GM12878 (cell line): ENCODE data around the gene TTC4. TPM values are rescaled to one million over a fixed set of nuclear protein-coding genes. Genes with fewer than 3 reads are reported as not detected.

Experiments
- ATAC-seq: fragments of 200-7000 bp; cut with Tn5 transposase; 3 replicates; pipeline ENCODE4 v1.9.1; 2020; ENCODE audit warnings: mild to moderate bottlenecking, moderate library complexity
- BruUV-seq: library from RNA; stranded (reverse); fragments of 400-500 nt; replicated peaks from 2 replicates; lab custom pipeline; 2021; lab: Mats Ljungman, UMichigan
- CTCF ChIA-PET: fragments of 300-600 bp; sonication (Branson Sonifier 250); formaldehyde crosslinking; extraction: SDS; loops from one replicate; lab custom pipeline; 2021; ENCODE audit warnings: inconsistent platforms; lab: Yijun Ruan, JAX
- POLR2A ChIA-PET: fragments of 350-600 bp; formaldehyde crosslinking; extraction: SDS; loops from one replicate; lab custom pipeline; 2021; ENCODE audit warnings: inconsistent platforms; lab: Charles Lee
- RAD21 ChIA-PET: fragments of 300-600 bp; sonication (Branson Sonifier 250); formaldehyde crosslinking; loops from one replicate; lab custom pipeline; 2023; ENCODE audit warnings: antibody characterized with exemption; ENCODE audit not compliant: unreplicated experiment; lab: Charles Lee
- SMC1A ChIA-PET: fragments of 300-600 bp; sonication (Branson Sonifier 250); formaldehyde crosslinking; loops from one replicate; lab custom pipeline; 2023; ENCODE audit not compliant: unreplicated experiment, uncharacterized antibody; lab: Charles Lee
- DNase-seq: peaks from one replicate; pipeline ENCODE4 v3.0.0-alpha.2; 2011; ENCODE audit warnings: low read depth, low spot score
- FAIRE-seq: peaks from 3 replicates; lab custom pipeline; 2011; peaks lifted over from hg19 to GRCh38; lab: Jason Lieb, UNC
- H2AFZ ChIP-seq: 2 replicates; pipeline ENCODE4 v1.6.0; 2011; ENCODE audit warnings: low read depth, low read length, control low read depth; ENCODE audit not compliant: control insufficient read depth
- H3K27ac ChIP-seq: 2 replicates; pipeline ENCODE4 v1.5.1; 2011; ENCODE audit warnings: control low read depth; ENCODE audit not compliant: control insufficient read depth, insufficient read depth
- H3K27me3 ChIP-seq, 2 experiments: replicated peaks in 1 of 2; 2 replicates each; pipeline versions ENCODE4 v1.6.0 to v1.6.1; 2011; ENCODE audit warnings: low read length in 1 of 2; ENCODE audit not compliant: control insufficient read depth in 2 of 2, insufficient read depth in 2 of 2
- H3K36me3 ChIP-seq, 2 experiments: 2 replicates each; pipeline ENCODE4 v1.5.1; 2011; ENCODE audit warnings: low read length in 1 of 2; ENCODE audit not compliant: control insufficient read depth in 2 of 2, insufficient read depth in 2 of 2
- H3K4me1 ChIP-seq: 2 replicates; pipeline ENCODE4 v1.6.1; 2011; ENCODE audit warnings: mild to moderate bottlenecking, low read length, moderate library complexity, mixed read lengths; ENCODE audit not compliant: control insufficient read depth, insufficient read depth
- H3K4me2 ChIP-seq: 2 replicates; pipeline ENCODE4 v1.6.0; 2011; ENCODE audit warnings: control low read depth; ENCODE audit not compliant: control insufficient read depth, insufficient read depth
- H3K4me3 ChIP-seq: fragments of 200-600 bp; sonication (generic); 2 replicates; pipeline ENCODE4 v1.5.1; 2016
- H3K79me2 ChIP-seq: 2 replicates; pipeline ENCODE4 v1.6.0; 2011; ENCODE audit warnings: low read length; ENCODE audit not compliant: control insufficient read depth, insufficient read depth
- H3K9ac ChIP-seq: 2 replicates; pipeline ENCODE4 v1.8.0; 2011; ENCODE audit warnings: low read length, control low read depth, mixed read lengths; ENCODE audit not compliant: control insufficient read depth, insufficient read depth
- H3K9me3 ChIP-seq: replicated peaks from 3 replicates; pipeline ENCODE4 v1.5.1; 2011; ENCODE audit warnings: mild to moderate bottlenecking, low read length; ENCODE audit not compliant: control insufficient read depth, insufficient read depth
- H4K20me1 ChIP-seq: 2 replicates; pipeline ENCODE4 v1.6.0; 2011; ENCODE audit not compliant: control insufficient read depth, insufficient read depth
- BHLHE40 ChIP-seq, 2 experiments: fragments of 450-650 bp in 1 of 2; IDR thresholded peaks; 2 replicates each; pipeline ENCODE4 v1.6.1; 2011 to 2017; ENCODE audit warnings: low read depth in 2 of 2, borderline replicate concordance in 1 of 2, improper control_type of control experiment in 1 of 2, low read length in 1 of 2, mild to moderate bottlenecking in 1 of 2
- CBX3 ChIP-seq: fragments of 200-600 bp; sonication (generic); IDR thresholded peaks from 2 replicates; pipeline ENCODE4 v1.6.1; 2016; ENCODE audit warnings: low read depth, borderline replicate concordance
- NFYB ChIP-seq: IDR thresholded peaks from 2 replicates; pipeline ENCODE4 v1.6.1; 2011; ENCODE audit warnings: low read depth, mild to moderate bottlenecking, low read length, improper control_type of control experiment, moderate library complexity; ENCODE audit not compliant: insufficient read depth
- PBX3 ChIP-seq: IDR thresholded peaks from 2 replicates; pipeline ENCODE4 v1.6.1; 2011; ENCODE audit warnings: mild to moderate bottlenecking, low read depth, low read length, moderate library complexity; ENCODE audit not compliant: insufficient replicate concordance
- PML ChIP-seq: IDR thresholded peaks from 2 replicates; pipeline ENCODE4 v1.6.1; 2012; ENCODE audit warnings: low read length, inconsistent platforms
- RAD21 ChIP-seq: IDR thresholded peaks from 2 replicates; pipeline ENCODE4 v1.6.1; 2011; ENCODE audit warnings: mild to moderate bottlenecking, low read depth, low read length, moderate library complexity; ENCODE audit not compliant: insufficient read depth
- RBBP5 ChIP-seq: fragments of 200-600 bp; sonication (generic); conservative IDR thresholded peaks from 2 replicates; pipeline ENCODE4 v1.6.1; 2016
- RELB ChIP-seq: fragments of 450-650 bp; IDR thresholded peaks from 2 replicates; pipeline ENCODE4 v1.6.1; 2017; ENCODE audit warnings: low read depth, mild to moderate bottlenecking, moderate library complexity
- REST ChIP-seq: IDR thresholded peaks from 2 replicates; pipeline ENCODE4 v1.6.1; 2012; ENCODE audit warnings: mild to moderate bottlenecking, low read depth, low read length
- TAF1 ChIP-seq: IDR thresholded peaks from 2 replicates; pipeline ENCODE4 v1.6.1; 2011; ENCODE audit warnings: mild to moderate bottlenecking, low read depth, low read length, borderline replicate concordance
- WGBS: methylation state at CpG from one replicate; pipeline ENCODE4 v1.1.6; 2016; ENCODE audit warnings: low lambda C conversion rate; ENCODE audit not compliant: insufficient replicate concordance, insufficient coverage; ENCODE audit errors: missing lambda C conversion rate; 5-methylcytosine and 5-hydroxymethylcytosine counted together
- in situ Hi-C: fragments of 300-500 bp; cut with MboI; formaldehyde crosslinking; loops from 9 replicates; pipeline ENCODE4 v1.14.3; 2018; ENCODE audit warnings: mixed read lengths
- intact Hi-C: fragments of 100-400 bp; cut with micrococcal nuclease; formaldehyde crosslinking; loops from one replicate; pipeline ENCODE4 v1.14.2; 2022; ENCODE audit not compliant: unreplicated experiment
- polyA plus RNA-seq, 11 experiments: library from polyadenylated mRNA; depleted of rRNA in 4 of 11; unstranded in 6 of 11; stranded (reverse) in 5 of 11; fragments of >200 nt; fragmentation: Nextera tagmentation in 4 of 11; fragmentation: Illumina TruSeq in 1 of 11; extraction: Ambion mirVana in 4 of 11; extraction: Trizol in 1 of 11; gene quantifications; 1 replicate in 1 of 11; 2 replicates in 10 of 11; pipeline versions ENCODE4 v1.2.1 to v1.2.3, GENCODE V29; 2011 to 2016; ENCODE audit warnings: inconsistent platforms in 2 of 11, missing spikeins in 2 of 11, low read depth in 1 of 11
- total RNA-seq, 4 experiments: library from RNA; depleted of rRNA in 3 of 4; stranded (reverse); fragments of >200 nt in 3 of 4; fragmentation: Illumina TruSeq in 1 of 4; extraction: Trizol in 1 of 4; gene quantifications; 2 replicates each; pipeline versions ENCODE4 v1.2.1 to v1.2.3, GENCODE V29; 2013 to 2021
- TF ChIP-seq, protein P1 (sequence below): fragments of 450-650 bp; IDR thresholded peaks from 2 replicates; pipeline ENCODE4 v1.6.1; 2014; ENCODE audit warnings: mild to moderate bottlenecking
- TF ChIP-seq, protein P2 (sequence below): fragments of 450-650 bp; IDR thresholded peaks from 2 replicates; pipeline ENCODE4 v1.6.1; 2016; ENCODE audit warnings: mild to moderate bottlenecking

The TTC4 gene
- total and polyA plus RNA-seq, 10 of the 15 experiments (the other 5 are each of a cell fraction or from before 2014, with no cell fraction given), result 23.4 to 50.5 (median 36.0) TPM

DNA sequence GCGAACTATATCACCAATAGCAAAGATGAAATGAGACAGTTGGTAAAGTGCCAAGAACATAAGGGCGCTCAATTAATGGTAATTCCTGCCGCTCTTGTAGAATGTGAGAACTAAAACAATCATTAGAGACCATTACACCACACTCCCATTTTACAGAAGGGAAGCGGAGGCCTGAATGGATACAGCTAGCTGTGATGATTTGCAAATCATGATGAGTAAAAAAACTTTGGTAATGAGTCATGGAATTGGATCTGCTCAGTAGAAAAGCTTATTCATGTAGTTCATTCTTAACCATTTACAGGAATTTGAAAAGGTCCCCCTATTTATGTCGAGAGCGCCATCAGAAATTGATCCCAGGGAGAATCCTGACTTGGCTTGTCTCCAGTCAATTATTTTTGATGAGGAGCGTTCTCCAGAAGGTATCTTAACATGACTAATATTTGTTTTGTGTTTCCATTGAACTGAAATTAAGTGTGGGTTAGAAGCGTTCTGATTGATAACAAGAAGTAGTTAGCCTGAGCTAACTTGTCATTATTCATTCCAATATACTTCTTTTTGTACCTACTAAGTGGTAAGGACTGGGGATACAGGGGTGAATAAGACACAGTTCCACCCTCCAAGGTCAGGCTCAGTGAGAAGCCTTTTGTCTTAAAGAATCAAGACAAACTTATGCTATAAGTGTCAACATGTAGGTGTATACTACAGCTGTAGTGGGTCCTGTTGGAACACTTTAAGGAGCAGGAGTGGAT lies 812 bp downstream of the TTC4 start:
- peak overlapping the region; percentile 100 for H2AFZ ChIP-seq
- ChIA-PET SMC1A (interaction anchor here (0.9 to 2.3 kb wide), 4 partner anchors 11 to 93 kb away, joined by 3 to 7 read pairs (median 3); no protein-coding TSS in a partner anchor), CTCF (interaction anchor here (0.6 to 1.3 kb wide), 4 partner anchors 55 to 228 kb away, joined by 3 to 5 read pairs (median 4); no protein-coding TSS in a partner anchor), POLR2A (interaction anchor here (1.2 to 1.4 kb wide), 2 partner anchors 8 to 10 kb away, joined by 3 to 4 read pairs; no protein-coding TSS in a partner anchor), RAD21 (interaction anchor here (0.6 to 2.5 kb wide), 3 partner anchors 11 to 93 kb away, joined by 3 to 12 read pairs (median 4); partner anchors contain the start of gene TTC22)
- no peaks in the 10 kb centered on the region for H3K9me3 ChIP-seq
- in situ Hi-C loops, result no loop called here
- 0% methylated on average over 8 of the region's 8 CpGs for WGBS
- H3K27me3 ChIP-seq, result no peaks in the 10 kb centered on the region; a peak in 1 of 4 replicates
- peaks cover 3% of the 10 kb centered on the region; the same call in 1 of the 2 replicates for H3K4me1 ChIP-seq
- ATAC-seq (peak; percentile 10), DNase-seq (peak; percentile 5), FAIRE-seq (peak; percentile 57)
- BruUV-seq, result no TSS peak
- intact Hi-C loops, result loop anchor here (5.0 kb wide), 1 partner anchor 81 kb away; no protein-coding TSS in a partner anchor
- H3K79me2 ChIP-seq, result peaks cover 18% of the 10 kb centered on the region
- H3K4me3 ChIP-seq, result peak overlapping the region; percentile 77
- no peaks in the 10 kb centered on the region for H4K20me1 ChIP-seq
- peak overlapping the region; percentile 93 for H3K9ac ChIP-seq
- H3K27ac ChIP-seq, result peak overlapping the region; percentile 78
- peaks cover 0 to 13% of the 10 kb centered on the region in 2 experiments; a peak in 2 of 4 replicates for H3K36me3 ChIP-seq
- peak overlapping the region; percentile 80 for H3K4me2 ChIP-seq
- no peak for TF ChIP-seq PBX3
- TF ChIP-seq NFYB, result no peak
- TF ChIP-seq, protein P1, sequence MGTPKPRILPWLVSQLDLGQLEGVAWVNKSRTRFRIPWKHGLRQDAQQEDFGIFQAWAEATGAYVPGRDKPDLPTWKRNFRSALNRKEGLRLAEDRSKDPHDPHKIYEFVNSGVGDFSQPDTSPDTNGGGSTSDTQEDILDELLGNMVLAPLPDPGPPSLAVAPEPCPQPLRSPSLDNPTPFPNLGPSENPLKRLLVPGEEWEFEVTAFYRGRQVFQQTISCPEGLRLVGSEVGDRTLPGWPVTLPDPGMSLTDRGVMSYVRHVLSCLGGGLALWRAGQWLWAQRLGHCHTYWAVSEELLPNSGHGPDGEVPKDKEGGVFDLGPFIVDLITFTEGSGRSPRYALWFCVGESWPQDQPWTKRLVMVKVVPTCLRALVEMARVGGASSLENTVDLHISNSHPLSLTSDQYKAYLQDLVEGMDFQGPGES, result no peak
- no peak for TF ChIP-seq TAF1
- TF ChIP-seq RBBP5, result no peak
- TF ChIP-seq RELB, result no peak
- TF ChIP-seq REST, result no peak
- no peak for TF ChIP-seq CBX3
- no peak for TF ChIP-seq RAD21
- no peak for TF ChIP-seq PML
- TF ChIP-seq, protein P2, sequence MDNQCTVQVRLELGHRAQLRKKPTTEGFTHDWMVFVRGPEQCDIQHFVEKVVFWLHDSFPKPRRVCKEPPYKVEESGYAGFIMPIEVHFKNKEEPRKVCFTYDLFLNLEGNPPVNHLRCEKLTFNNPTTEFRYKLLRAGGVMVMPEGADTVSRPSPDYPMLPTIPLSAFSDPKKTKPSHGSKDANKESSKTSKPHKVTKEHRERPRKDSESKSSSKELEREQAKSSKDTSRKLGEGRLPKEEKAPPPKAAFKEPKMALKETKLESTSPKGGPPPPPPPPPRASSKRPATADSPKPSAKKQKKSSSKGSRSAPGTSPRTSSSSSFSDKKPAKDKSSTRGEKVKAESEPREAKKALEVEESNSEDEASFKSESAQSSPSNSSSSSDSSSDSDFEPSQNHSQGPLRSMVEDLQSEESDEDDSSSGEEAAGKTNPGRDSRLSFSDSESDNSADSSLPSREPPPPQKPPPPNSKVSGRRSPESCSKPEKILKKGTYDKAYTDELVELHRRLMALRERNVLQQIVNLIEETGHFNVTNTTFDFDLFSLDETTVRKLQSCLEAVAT, result no peak
- no peak for TF ChIP-seq BHLHE40 (IDR thresholded peaks at IDR 0.05; ENCODE audit: borderline replicate concordance in 1 of 2, low read depth in 2 of 2, low read length in 1 of 2)
